GM19035 (cell line): ENCODE results near the gene IGSF10.
"Not testable (repeated sequence)": the region's sequence is repeated elsewhere in the genome, so short reads cannot be mapped to it uniquely, and the experiment has no call there.

Experiments used
- ATAC-seq: cut with Tn5 transposase; IDR thresholded peaks from one replicate; pipeline ENCODE4 v1.9.1; 2021; ENCODE audit not compliant: unreplicated experiment

Gene IGSF10

GRCh38 chr3:151460774-151461450 lies at the start of gene IGSF10:
Gene IGSF10 (minus strand): TSS chr3:151461061. CDS start chr3:151458709, 2,352 bp downstream.
- no peak for ATAC-seq

- ATAC-seq = not testable (repeated sequence)
Observed at GRCh38 chr3:151509468-151510135, 48.7 kb upstream of the IGSF10 start.

- ATAC-seq = no peak
Observed at GRCh38 chr3:151504606-151505005, 43.7 kb upstream of the IGSF10 start.

- no peak for ATAC-seq
Observed at GRCh38 chr3:151503074-151503473, 42.2 kb upstream of the IGSF10 start.

GRCh38 chr3:151501923-151502632 lies 41.2 kb upstream of the IGSF10 start:
- ATAC-seq = no peak

- no peak for ATAC-seq
Observed at GRCh38 chr3:151501171-151501922, 40.5 kb upstream of the IGSF10 start.

GRCh38 chr3:151499168-151499567 lies 38.3 kb upstream of the IGSF10 start:
- no peak for ATAC-seq

GRCh38 chr3:151491525-151491924 lies 30.7 kb upstream of the IGSF10 start:
- ATAC-seq = no peak

GRCh38 chr3:151487833-151488232 lies 27.0 kb upstream of the IGSF10 start:
- not testable (repeated sequence) for ATAC-seq

GRCh38 chr3:151483961-151484520 lies 23.2 kb upstream of the IGSF10 start:
- ATAC-seq = no peak

GRCh38 chr3:151483488-151483887 lies 22.6 kb upstream of the IGSF10 start:
- ATAC-seq = no peak

- ATAC-seq = no peak
Observed at GRCh38 chr3:151480492-151480891, 19.6 kb upstream of the IGSF10 start.

- no peak for ATAC-seq
Observed at GRCh38 chr3:151479452-151479851, 18.6 kb upstream of the IGSF10 start.

- no peak for ATAC-seq
Observed at GRCh38 chr3:151478335-151478697, 17.5 kb upstream of the IGSF10 start.

- no peak for ATAC-seq
Observed at GRCh38 chr3:151477591-151478334, 16.9 kb upstream of the IGSF10 start.

GRCh38 chr3:151476344-151477018 lies 15.6 kb upstream of the IGSF10 start:
- ATAC-seq = no peak

GRCh38 chr3:151468284-151468917 lies 7.5 kb upstream of the IGSF10 start:
- peak; percentile 83 for ATAC-seq

GRCh38 chr3:151467069-151467468 lies 6.2 kb upstream of the IGSF10 start:
- ATAC-seq = no peak

GRCh38 chr3:151462991-151463390 lies 2.1 kb upstream of the IGSF10 start:
- ATAC-seq = no peak
